ENCODE results near the gene C19orf12. TPM values are rescaled to one million over a fixed set of nuclear protein-coding genes. Genes with fewer than 3 reads are reported as not detected.
"Not testable (repeated sequence)": the region's sequence is repeated elsewhere in the genome, so short reads cannot be mapped to it uniquely, and the experiment has no call there.

The C19orf12 gene
- total and polyA plus RNA-seq, 7 donors: 37.5 to 142 (median 65.4) TPM

GRCh38 chr19:29672933-29673336, 42.1 kb downstream of the C19orf12 start:
- no peak for TF ChIP-seq CTCF (IDR thresholded peaks at IDR 0.05)
- no peaks in the 10 kb centered on the region for H3K9me3 ChIP-seq
- 73 to 85% (median 75%) methylated on average over 11 of the region's 11 CpGs for WGBS, 3 donors
- ATAC-seq (no peak), DNase-seq (peak in 1 of 2 donors; percentile 61)
- H3K27ac ChIP-seq: peak overlapping the region; percentile 86
- H3K4me1 ChIP-seq: peaks cover 92% of the 10 kb centered on the region
- H3K27me3 ChIP-seq (ENCODE audit: insufficient read depth in 3 of 3, low read length in 2 of 3): no peaks in the 10 kb centered on the region
- peaks cover 12 to 23% of the 10 kb centered on the region in 2 donors for H3K36me3 ChIP-seq (ENCODE audit: insufficient read depth in 1 of 2, low read depth in 1 of 2)
- intact Hi-C loops (cut with DNase I): loop anchor here in 1 of 2 donors (1.0 kb wide), 1 partner anchor 42 kb away; the partner anchor contains the start of gene C19orf12
- H3K4me3 ChIP-seq: no peak overlapping the region

GRCh38 chr19:29672319-29672932, 42.6 kb downstream of the C19orf12 start:
- H3K4me3 ChIP-seq: peak overlapping the region; percentile 24
- TF ChIP-seq CTCF (IDR thresholded peaks at IDR 0.05): no peak
- peaks cover 12 to 23% of the 10 kb centered on the region in 2 donors for H3K36me3 ChIP-seq (ENCODE audit: insufficient read depth in 1 of 2, low read depth in 1 of 2)
- DNase-seq (no peak), ATAC-seq (no peak)
- intact Hi-C loops (cut with DNase I): loop anchor here in 1 of 2 donors (1.0 kb wide), 1 partner anchor 43 kb away; the partner anchor contains the start of gene C19orf12
- no peaks in the 10 kb centered on the region for H3K9me3 ChIP-seq
- H3K27me3 ChIP-seq (ENCODE audit: insufficient read depth in 3 of 3, low read length in 2 of 3): no peaks in the 10 kb centered on the region
- peak overlapping the region; percentile 86 for H3K27ac ChIP-seq
- peaks cover 90% of the 10 kb centered on the region for H3K4me1 ChIP-seq
- WGBS, 3 donors: 74 to 91% (median 78%) methylated on average over 8 of the region's 8 CpGs

- peak; percentile 77 to 88 (median 84) for ATAC-seq
- Histone ChIP-seq H3K36me3 (ENCODE audit: insufficient read depth in 1 of 2, low read depth in 1 of 2) (peaks cover 12 to 23% of the 10 kb centered on the region in 2 donors), H3K27ac (peak overlapping the region; percentile 86), H3K9me3 (no peaks in the 10 kb centered on the region), H3K4me3 (peak overlapping the region; percentile 24), H3K27me3 (ENCODE audit: insufficient read depth in 3 of 3, low read length in 2 of 3) (no peaks in the 10 kb centered on the region), H3K4me1 (peaks cover 88% of the 10 kb centered on the region)
- intact Hi-C loops (cut with DNase I): loop anchor here in 1 of 2 donors (1.0 kb wide), 1 partner anchor 44 kb away; the partner anchor contains the start of gene C19orf12
- peak; percentile 2 for TF ChIP-seq CTCF (IDR thresholded peaks at IDR 0.05)
- DNase-seq: peak; percentile 65 to 88
- 17 to 35% (median 20%) methylated on average over 12 of the region's 12 CpGs for WGBS, 3 donors
These were observed 43.5 kb downstream of the C19orf12 start for GRCh38 chr19:29671393-29672160.

GRCh38 chr19:29671026-29671392, 44.1 kb downstream of the C19orf12 start:
- Histone ChIP-seq H3K4me1 (peaks cover 82% of the 10 kb centered on the region), H3K27ac (peak overlapping the region; percentile 86)
- ATAC-seq: peak in 2 of 4 donors; percentile 1

GRCh38 chr19:29670255-29670654, 44.8 kb downstream of the C19orf12 start:
- DNase-seq: no peak
- no peak for ATAC-seq
- 74 to 89% (median 75%) methylated on average over 5 of the region's 5 CpGs for WGBS, 3 donors

More at GRCh38 chr19:29671026-29671392, 44.1 kb downstream of the C19orf12 start:
- DNase-seq; intact Hi-C loops (cut with DNase I); H3K9me3 ChIP-seq; H3K27me3 ChIP-seq (ENCODE audit: insufficient read depth in 3 of 3, low read length in 2 of 3): not testable (repeated sequence)
- Histone ChIP-seq H3K36me3 (ENCODE audit: insufficient read depth in 1 of 2, low read depth in 1 of 2) (peaks cover 12 to 23% of the 10 kb centered on the region in 2 donors), H3K4me3 (peak overlapping the region; percentile 13)
- 29 to 47% (median 32%) methylated on average over 6 of the region's 6 CpGs for WGBS, 3 donors

More at GRCh38 chr19:29670255-29670654, 44.8 kb downstream of the C19orf12 start:
- intact Hi-C loops (cut with DNase I): no loop called here
- H3K4me3 ChIP-seq: no peak overlapping the region
- peak overlapping the region; percentile 86 for H3K27ac ChIP-seq
- H3K4me1 ChIP-seq: peaks cover 74% of the 10 kb centered on the region
- H3K9me3 ChIP-seq: no peaks in the 10 kb centered on the region
- no peak for TF ChIP-seq CTCF (IDR thresholded peaks at IDR 0.05)
- no peaks in the 10 kb centered on the region for H3K27me3 ChIP-seq (ENCODE audit: insufficient read depth in 3 of 3, low read length in 2 of 3)
- peaks cover 12 to 17% of the 10 kb centered on the region in 2 donors for H3K36me3 ChIP-seq (ENCODE audit: insufficient read depth in 1 of 2, low read depth in 1 of 2)

Data from psoas muscle (tissue), 8 donors.